ENCODE measurements around the gene MUS81.
A peak's percentile ranks its signal among the peaks of the same experiment; 100 is the strongest.
"Not testable (repeated sequence)": the region's sequence is repeated elsewhere in the genome, so short reads cannot be mapped to it uniquely, and the experiment has no call there.

MUS81 gene

GRCh38 chr11:65860278-65861164, at the start of gene MUS81:
TSS of gene MUS81 (plus strand) at chr11:65860433. CDS start at chr11:65860754, 321 bp downstream.
- DNase-seq: peak; percentile 88

- DNase-seq: no peak
Observed at GRCh38 chr11:65811764-65812475, 48.3 kb upstream of the MUS81 start.

- no peak for DNase-seq
Observed at GRCh38 chr11:65814131-65814985, 45.9 kb upstream of the MUS81 start.

GRCh38 chr11:65814986-65815565, 45.2 kb upstream of the MUS81 start:
- no peak for DNase-seq

GRCh38 chr11:65816696-65817095, 43.5 kb upstream of the MUS81 start:
- no peak for DNase-seq

- DNase-seq: no peak
Observed at GRCh38 chr11:65817312-65817834, 42.9 kb upstream of the MUS81 start.

- DNase-seq: peak; percentile 76
Observed at GRCh38 chr11:65817835-65818680, 42.2 kb upstream of the MUS81 start.

- DNase-seq: no peak
Observed at GRCh38 chr11:65821107-65821506, 39.1 kb upstream of the MUS81 start.

GRCh38 chr11:65822776-65823528, 37.3 kb upstream of the MUS81 start:
- DNase-seq: no peak

- no peak for DNase-seq
Observed at GRCh38 chr11:65826984-65827735, 33.1 kb upstream of the MUS81 start.

GRCh38 chr11:65829459-65829858, 30.8 kb upstream of the MUS81 start:
- no peak for DNase-seq

- DNase-seq: not testable (repeated sequence)
Observed at GRCh38 chr11:65832231-65832630, 28.0 kb upstream of the MUS81 start.

GRCh38 chr11:65833297-65834030, 26.8 kb upstream of the MUS81 start, which contains the start of gene SNX32:
TSS of gene SNX32 (plus strand) at chr11:65833963. CDS start at chr11:65834066, 103 bp downstream.
- DNase-seq: peak; percentile 81

- DNase-seq: no peak
Observed at GRCh38 chr11:65834202-65834601, 26.0 kb upstream of the MUS81 start.

- no peak for DNase-seq
Observed at GRCh38 chr11:65842144-65842543, 18.1 kb upstream of the MUS81 start.

- no peak for DNase-seq
Observed at GRCh38 chr11:65843811-65844210, 16.4 kb upstream of the MUS81 start.

- DNase-seq: no peak
Observed at GRCh38 chr11:65844231-65844872, 15.9 kb upstream of the MUS81 start.

- no peak for DNase-seq
Observed at GRCh38 chr11:65847746-65848145, 12.5 kb upstream of the MUS81 start.

- DNase-seq: not testable (repeated sequence)
Observed at GRCh38 chr11:65848693-65849092, 11.5 kb upstream of the MUS81 start.

All from NCI-H1048 (cell line).